GM19193 (cell line): ENCODE results near the gene YKT6.

Experiments
- POLR2A ChIP-seq: IDR thresholded peaks from 4 replicates; pipeline ENCODE4 v1.6.1; 2011; ENCODE audit not compliant: insufficient read depth, insufficient read length; ENCODE audit errors: extremely low read depth

YKT6 gene

GRCh38 chr7:44247868-44248651, 47.3 kb downstream of the YKT6 start:
- TF ChIP-seq POLR2A, result no peak

- no peak for TF ChIP-seq POLR2A
Measured at GRCh38 chr7:44249639-44250234, 49.0 kb downstream of the YKT6 start.

- no peak for TF ChIP-seq POLR2A
Measured at GRCh38 chr7:44251269-44251668, 50.5 kb downstream of the YKT6 start.

GRCh38 chr7:44251881-44252280, 51.1 kb downstream of the YKT6 start:
- no peak for TF ChIP-seq POLR2A

- TF ChIP-seq POLR2A, result no peak
Measured at GRCh38 chr7:44256459-44256858, 55.7 kb downstream of the YKT6 start.

- no peak for TF ChIP-seq POLR2A
Measured at GRCh38 chr7:44257213-44257612, 56.4 kb downstream of the YKT6 start.

GRCh38 chr7:44257618-44258422, 57.0 kb downstream of the YKT6 start:
- TF ChIP-seq POLR2A, result peak; percentile 39

- TF ChIP-seq POLR2A, result no peak
Measured at GRCh38 chr7:44258423-44258760, 57.6 kb downstream of the YKT6 start.

GRCh38 chr7:44258865-44259546, 58.2 kb downstream of the YKT6 start:
- no peak for TF ChIP-seq POLR2A

- TF ChIP-seq POLR2A, result no peak
Measured at GRCh38 chr7:44259547-44260457, 59.0 kb downstream of the YKT6 start.

- no peak for TF ChIP-seq POLR2A
Measured at GRCh38 chr7:44261240-44261639, 60.5 kb downstream of the YKT6 start.

- no peak for TF ChIP-seq POLR2A
Measured at GRCh38 chr7:44262031-44262430, 61.3 kb downstream of the YKT6 start.

- TF ChIP-seq POLR2A, result no peak
Measured at GRCh38 chr7:44263326-44264082, 62.7 kb downstream of the YKT6 start.
